COR-L47 (cell line): ENCODE measurements around the gene CACNA1G.
A peak's percentile ranks its signal among the peaks of the same experiment; 100 is the strongest.

Source experiments
- DNase-seq: peaks from one replicate; lab custom pipeline; 2025; lab: John Stamatoyannopoulos, UW

The CACNA1G gene

DNA sequence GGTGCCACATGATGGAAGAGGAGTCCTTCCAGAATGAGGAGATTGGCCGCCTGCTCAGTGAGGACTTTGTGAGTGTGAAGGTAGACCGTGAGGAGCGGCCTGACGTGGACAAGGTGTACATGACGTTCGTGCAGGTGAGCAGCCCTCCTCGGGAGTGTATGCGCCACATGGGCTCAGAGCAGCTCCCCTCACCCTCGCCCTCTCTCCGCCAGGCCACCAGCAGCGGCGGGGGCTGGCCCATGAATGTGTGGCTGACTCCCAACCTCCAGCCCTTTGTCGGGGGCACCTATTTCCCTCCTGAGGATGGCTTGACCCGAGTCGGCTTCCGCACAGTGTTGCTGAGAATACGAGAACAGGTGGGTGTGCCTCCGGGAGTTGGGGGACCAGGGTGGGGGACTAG is 11.7 kb upstream of the CACNA1G start:
- no peak for DNase-seq

DNA sequence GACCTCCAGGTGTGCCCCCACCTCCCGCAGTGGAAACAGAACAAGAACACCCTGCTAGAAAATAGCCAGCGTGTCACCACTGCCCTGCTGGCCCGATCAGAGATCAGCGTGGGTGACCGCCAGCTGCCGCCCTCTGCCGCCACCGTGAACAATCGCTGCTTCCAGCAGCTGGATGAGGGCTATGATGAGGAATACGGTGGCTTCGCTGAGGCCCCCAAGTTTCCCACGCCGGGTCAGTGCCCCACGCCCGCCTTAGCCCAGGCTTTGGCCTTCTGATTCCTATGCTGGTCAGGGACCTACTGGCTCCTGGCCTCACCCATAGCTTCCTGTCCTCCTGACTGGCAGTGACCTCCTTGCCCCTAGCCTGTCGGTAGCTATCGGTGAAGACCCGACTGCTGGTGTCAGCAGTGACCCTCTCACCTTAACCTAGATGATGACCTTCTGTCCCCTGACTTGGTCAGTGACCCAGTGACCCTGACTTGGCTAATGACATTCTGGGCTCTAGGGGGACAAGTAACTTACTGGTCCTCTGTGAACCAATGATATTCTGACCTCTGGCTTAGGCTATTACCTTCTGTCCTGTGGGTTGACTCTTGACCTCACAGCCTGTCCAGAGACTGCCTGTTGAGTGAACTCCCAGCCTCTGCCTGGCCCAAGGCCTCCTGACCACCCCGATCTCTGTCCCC is 11.1 kb upstream of the CACNA1G start:
- DNase-seq: no peak

DNA sequence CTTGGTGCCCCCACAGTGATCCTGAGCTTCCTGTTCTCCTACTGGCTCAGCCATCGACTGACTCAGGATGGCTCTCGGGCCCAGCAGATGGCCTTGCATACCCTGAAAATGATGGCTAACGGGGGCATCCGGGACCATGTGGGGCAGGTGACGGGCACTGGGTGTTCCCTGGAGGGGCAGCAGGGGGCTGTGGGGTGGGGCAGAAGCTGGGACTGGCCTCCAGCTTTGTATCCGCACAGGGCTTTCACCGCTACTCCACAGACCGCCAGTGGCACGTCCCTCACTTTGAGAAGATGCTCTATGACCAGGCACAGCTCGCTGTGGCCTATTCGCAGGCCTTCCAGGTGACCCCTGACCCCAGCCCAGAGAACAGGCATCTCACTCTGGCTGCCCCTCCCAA is 10.5 kb upstream of the CACNA1G start:
- DNase-seq: no peak

DNA sequence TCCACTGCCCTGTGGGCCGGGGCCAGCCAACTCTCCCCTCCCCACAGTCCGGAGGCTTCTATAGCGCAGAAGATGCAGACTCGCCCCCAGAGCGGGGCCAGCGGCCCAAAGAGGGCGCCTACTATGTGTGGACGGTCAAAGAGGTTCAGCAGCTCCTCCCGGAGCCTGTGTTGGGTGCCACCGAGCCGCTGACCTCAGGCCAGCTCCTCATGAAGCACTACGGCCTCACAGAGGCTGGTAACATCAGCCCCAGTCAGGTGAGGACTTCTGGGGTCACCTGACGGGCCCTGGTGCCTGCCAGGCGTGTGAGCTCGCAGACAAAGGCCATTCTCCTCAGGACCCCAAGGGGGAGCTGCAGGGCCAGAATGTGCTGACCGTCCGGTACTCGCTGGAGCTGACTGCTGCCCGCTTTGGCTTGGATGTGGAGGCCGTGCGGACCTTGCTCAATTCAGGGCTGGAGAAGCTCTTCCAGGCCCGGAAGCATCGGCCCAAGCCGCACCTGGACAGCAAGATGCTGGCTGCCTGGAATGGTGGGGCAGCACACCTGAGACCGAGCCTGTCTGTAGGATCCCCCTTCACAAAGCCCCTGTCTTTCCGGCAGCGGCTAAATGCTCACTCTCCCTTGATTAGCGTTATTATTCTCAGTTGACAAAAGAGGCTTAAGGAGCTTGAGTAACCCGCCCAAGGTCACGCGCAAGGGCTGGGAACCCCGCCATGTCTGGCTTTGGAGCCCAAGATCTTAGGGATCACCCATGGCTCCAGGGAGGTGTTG is 9.7 kb upstream of the CACNA1G start:
- DNase-seq: peak; percentile 57

DNA sequence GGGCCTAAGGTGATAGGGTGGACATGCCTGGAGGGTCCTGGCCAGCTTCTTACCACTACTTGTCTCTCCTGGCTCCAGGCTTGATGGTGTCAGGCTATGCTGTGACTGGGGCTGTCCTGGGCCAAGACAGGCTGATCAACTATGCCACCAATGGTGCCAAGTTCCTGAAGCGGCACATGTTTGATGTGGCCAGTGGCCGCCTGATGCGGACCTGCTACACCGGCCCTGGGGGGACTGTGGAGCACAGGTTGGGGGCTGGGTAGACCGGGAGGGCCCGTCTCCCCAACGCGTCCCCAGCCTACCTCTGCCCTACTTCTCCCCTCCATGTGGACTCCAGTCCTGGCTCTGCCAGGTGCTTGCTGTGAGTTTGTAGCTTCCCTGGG is 9.1 kb upstream of the CACNA1G start:
- DNase-seq: no peak

DNA sequence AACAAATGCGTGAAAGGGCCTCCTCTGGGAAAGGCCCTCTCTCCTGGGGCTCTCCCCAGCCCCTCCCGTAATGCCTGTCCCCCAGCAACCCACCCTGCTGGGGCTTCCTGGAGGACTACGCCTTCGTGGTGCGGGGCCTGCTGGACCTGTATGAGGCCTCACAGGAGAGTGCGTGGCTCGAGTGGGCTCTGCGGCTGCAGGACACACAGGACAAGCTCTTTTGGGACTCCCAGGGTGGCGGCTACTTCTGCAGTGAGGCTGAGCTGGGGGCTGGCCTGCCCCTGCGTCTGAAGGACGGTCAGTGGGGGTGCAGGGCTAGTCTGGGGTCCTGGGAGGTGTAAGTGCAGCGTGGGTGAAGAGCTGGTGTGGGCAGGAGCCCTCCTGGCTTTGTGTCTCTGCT is 8.6 kb upstream of the CACNA1G start:
- DNase-seq: no peak

DNA sequence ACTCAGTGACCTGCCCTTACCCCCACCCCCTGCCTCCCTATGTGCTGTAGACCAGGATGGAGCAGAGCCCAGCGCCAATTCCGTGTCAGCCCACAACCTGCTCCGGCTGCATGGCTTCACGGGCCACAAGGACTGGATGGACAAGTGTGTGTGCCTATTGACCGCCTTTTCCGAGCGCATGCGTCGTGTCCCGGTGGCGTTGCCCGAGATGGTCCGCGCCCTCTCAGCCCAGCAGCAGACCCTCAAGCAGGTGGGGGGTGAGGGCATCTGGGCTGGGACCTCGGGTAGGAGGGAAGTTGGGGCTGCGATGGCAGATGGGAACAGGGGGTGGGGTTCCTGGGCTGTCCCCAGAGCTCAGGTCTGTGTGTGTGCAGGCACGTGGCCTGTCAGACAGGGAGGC is 6.3 kb upstream of the CACNA1G start:
- no peak for DNase-seq

DNA sequence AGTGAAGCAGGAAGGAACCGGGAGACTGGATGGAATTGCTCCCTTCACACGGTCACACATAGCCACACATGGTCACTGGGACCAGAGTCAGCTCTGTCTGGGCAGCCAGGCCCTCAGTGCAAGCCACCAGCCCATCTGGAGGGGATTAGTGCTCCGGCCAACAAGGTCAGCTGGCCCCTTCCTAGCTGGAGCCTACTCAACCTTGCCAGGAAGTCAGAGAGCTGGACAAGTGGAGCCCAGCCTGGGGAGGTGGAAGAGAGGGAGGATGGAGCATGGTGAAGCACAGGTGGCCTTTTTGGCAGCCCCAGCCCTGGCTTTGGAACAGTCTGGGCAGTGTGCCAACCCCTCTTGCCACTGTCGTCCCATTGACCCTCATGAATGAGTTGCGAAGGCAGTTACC is 3.7 kb upstream of the CACNA1G start:
- peak; percentile 84 for DNase-seq

DNA sequence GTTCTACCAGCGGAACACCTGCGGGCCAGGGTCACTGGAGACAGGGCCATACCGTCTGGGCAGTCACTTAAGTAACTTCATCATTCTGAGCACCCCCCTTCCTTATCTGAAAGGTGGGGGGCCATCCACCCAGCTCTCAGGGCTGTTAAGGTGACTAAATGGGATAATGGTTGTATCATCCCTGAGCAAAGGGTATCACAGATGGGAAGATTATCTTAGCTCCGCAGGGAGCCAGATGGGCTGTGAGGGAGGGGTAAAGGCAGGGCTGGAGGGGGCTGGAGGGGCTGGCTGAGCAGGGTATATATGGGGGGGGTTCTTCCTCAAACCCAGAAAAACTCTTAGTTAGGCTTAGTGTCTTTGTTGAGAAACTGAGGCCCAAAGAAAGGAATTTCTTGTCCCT is 2.9 kb upstream of the CACNA1G start:
- DNase-seq: no peak

DNA sequence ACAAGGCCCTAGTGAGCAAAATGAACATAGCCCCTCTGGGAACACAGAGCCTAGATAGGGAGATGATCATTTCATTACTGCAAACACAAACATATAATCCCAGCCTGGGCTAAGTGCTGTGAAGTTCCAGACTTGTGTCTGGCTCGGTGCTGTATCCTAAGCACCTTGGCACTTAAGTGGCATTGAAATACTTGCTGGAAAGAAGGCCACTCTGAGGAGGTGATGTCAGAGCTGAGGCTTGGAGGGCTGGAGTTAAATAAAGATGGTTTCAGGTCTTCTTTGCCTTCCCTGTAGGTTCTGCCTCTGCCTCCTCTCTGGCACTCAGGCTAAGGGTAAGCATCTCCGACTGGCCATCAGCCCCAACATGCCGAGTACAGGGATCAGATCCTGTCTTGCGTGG is 2.4 kb upstream of the CACNA1G start:
- no peak for DNase-seq

DNA sequence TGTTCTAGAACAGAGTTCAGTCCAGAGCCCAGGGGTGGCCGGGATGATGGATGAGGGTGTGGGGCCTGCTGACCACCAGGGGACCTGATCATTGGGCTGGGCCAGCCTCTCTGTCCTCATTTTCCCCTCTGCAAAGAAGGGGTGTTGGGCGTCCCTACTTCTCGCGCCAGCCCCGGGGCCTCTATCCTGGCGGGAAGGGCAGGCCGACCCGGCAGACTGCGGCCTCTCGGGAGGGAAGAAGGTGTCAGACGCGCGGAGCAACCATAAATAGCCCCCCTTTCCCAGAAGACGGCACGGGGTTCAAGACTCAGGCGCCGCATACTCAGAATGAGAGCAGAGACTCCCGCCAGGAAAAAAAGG is 2.0 kb upstream of the CACNA1G start:
- DNase-seq: no peak

DNA sequence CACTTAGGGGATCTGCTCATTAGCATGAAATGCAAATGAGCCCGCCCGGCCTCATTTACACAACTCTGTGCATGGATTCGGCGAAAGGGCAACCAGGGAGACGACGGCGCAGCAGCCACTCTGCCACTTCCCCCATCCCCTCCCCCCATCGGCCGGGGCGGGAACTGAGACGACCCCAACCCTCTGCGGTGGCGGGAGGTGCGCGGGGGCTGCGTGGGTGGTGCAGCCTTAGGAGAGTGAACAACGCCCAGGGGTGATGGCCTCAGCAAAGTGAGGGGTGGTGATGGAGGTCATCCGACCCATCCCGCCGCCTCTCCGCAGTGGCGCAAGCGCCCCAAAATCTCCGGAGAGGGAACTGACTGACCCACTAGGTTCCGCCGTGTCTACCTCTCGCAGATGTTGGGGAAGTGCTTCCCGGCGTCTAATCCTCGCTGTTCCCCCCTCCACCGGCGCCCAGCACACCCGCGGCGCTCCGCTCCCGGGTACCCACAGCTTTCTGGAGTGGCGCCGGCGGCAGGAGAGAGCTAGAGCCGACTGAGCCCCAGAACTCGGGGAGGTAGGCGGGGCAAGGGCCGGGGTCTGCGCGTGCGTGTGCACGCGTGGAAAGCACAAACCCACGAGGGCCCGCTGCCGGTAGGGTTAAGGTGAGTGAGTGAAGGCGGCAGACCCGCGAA is 1.4 kb upstream of the CACNA1G start:
- no peak for DNase-seq

DNA sequence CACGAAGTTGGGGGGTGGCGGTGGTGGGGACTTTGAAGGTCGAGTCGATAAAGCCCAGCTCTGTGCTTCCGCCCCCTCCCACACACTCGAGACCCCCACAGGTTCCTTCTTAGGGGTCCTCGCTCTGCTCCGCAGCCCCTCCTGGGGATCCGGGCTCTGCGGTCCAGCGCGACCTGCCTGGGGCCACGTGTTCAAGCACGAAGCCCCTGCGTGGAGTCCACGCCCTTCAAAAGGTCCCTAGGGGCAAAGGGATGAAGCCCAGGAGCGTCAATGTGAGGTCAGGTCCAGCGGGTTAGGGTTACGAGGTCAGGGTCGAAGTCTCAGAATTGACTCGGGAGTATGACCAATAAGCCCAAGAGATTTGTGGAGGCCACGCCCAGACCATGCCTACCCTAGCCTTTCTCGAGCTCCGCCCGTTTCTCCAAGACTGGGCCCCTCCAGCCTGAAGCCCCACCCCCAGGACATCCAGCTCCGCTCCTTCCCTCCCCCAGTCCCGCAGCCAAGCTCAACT is 786 bp upstream of the CACNA1G start:
- DNase-seq: no peak

DNA sequence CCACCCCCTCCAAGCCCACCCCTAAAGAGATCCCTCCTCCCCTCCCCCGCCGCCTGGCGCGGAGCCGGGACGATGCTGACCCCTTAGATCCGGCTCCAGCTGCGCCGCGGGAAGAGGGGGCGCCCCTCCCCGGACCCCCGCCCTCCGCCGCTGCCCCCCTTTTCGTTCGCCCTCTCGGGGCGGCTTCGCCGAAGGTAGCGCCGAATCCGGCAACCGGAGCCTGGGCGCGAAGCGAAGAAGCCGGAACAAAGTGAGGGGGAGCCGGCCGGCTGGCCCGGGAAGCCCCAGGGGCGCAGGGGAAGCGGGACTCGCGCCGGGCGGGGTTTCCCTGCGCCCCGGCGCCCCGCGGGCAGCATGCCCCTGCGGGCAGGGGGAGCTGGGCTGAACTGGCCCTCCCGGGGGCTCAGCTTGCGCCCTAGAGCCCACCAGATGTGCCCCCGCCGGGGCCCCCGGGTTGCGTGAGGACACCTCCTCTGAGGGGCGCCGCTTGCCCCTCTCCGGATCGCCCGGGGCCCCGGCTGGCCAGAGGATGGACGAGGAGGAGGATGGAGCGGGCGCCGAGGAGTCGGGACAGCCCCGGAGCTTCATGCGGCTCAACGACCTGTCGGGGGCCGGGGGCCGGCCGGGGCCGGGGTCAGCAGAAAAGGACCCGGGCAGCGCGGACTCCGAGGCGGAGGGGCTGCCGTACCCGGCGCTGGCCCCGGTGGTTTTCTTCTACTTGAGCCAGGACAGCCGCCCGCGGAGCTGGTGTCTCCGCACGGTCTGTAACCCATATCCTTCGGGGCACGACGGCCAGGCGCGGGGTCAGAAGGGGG is 623 bp downstream of the CACNA1G start:
- DNase-seq: no peak

DNA sequence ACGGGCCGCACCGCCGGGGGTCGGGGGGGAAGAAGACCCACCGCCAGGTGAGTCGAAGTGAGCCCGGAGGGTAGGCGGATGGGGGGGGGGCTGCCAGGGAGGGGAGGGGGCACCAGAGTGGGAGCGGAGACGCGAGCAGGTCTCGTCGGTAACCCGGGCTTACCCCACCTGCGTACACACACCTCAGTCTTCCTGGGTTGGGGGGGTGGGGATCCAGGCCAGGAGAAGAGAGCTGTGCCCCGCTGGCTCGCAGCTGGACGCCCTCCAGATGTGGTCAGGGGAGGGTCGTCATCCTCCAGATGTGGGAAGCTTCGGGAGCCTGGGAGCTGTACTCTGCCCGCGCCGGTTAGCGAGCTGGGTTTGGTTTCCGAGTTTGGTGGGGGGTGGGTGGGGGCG is 1.2 kb downstream of the CACNA1G start:
- no peak for DNase-seq

DNA sequence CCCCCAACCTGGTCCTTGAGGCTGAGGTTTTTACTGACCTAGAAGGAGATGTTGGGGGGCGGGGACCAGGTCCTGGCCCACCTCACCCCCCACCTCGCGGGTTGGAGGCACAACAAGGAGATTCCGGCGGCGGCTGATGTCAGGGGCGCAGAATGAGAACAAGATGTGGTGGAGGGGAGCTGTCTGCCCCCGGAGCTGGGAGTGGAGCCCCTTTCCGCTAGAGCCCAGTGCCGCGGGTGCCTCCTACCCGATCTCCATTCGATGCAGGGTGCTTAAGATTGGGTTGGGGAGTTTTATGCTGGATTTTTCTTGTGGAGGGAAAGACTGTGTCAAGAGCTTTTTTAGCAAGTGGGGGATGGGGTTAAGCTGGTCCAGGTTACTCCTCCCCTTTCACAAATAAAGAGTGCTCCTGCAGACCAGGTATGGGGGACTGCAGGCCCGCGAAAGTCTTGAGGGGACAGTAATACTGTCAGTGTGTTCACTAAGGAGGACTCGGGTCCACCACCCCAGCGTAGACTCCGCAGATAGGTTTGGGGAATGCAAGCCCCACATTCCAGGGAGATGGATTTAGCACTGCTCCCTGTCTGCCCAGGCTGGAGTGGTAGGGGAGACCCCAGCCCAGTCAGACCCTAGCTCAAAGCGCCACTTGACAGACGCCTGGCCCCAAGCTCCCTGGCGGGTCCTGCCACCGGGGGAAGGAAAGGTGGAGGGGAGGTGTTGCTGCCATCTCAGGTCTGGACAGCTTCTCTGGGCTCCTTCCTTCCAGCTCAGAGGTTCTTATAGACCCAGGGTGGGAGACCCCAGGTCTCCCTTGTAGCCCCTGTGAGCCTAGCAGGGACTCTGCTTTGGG is 2.0 kb downstream of the CACNA1G start:
- DNase-seq: no peak

DNA sequence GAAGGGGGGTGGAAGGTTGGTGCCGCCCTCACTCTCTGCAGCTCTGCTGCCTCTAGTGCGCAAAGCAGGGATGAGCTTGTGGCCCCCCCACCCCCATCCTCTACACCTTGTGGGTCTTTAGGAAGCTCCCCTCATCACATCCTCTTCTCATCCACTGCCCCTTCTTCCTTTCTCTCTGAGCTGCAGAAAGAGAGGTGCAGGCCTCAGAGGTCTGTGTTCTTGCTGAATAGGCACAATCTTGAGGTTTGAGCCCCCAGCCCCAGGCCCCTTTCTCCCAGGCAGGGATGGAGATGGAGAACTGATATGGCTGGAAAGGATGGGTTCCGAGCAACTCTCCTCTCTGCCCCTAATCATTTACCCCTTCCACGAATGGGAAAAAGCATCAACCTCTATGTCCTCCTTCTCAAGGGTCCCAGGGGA is 2.6 kb downstream of the CACNA1G start:
- DNase-seq: no peak

DNA sequence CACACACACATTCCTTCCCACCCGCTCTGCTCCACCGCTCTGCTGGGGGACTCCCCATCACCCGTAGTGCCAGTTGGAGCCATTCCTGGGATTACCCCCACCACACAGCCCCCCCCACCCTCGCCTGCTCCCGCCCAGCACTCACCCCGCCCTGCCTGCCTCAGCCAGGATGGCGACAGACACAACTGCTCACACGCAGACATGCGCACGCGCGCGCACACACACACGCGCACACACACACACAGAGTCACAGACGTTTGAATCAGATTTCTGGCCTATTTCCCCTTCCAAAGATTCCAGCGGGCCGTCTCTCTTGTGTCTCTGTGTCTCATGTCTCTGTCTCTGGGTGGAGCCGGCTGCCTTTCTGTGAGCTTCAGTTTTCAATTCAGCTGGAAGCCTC is 4.4 kb downstream of the CACNA1G start:
- no peak for DNase-seq

DNA sequence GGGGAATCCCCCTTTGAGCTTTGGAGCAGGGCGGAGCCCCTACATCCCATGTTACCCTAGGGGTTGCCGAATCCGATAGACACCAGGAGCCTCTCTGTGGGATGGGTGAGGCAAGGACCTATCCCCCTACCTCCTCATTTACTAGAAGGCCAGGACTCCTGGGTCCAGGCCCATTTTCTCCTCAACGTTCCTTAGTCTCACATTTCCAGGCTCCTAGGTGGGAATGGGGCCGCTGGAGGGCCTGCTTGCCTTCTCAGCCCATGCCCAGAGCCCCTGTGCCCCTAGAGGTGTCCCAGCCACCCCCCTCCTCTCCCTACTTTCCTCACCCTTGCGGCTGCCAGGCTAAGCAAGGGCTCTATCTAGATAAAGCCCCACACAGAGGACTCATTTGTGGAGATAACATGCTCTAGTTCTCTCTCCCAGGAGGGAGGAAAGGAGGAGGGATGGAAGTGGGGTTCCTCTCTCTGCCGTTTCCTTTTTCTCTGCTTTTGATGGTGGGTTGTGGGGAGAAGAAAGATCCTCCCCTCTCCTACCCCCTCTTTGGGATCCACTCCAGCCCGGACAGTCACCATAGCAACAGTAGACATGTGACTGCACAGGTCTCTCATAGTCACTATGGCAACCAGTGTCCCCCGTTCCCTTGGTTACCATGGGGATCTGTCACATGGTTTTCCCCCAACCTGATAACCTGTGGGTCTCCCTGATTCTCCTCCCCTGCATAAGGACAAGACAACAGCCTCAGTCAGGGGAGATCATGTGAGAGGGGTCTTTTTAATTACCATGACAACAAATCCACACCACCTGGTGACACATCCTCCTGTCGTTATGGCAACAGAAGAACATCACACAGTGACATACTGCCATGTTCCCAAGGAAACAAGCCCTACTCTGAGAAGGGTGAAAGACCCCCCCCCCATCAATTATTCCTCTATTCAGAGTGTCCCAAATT is 5.2 kb downstream of the CACNA1G start:
- DNase-seq: peak; percentile 72

DNA sequence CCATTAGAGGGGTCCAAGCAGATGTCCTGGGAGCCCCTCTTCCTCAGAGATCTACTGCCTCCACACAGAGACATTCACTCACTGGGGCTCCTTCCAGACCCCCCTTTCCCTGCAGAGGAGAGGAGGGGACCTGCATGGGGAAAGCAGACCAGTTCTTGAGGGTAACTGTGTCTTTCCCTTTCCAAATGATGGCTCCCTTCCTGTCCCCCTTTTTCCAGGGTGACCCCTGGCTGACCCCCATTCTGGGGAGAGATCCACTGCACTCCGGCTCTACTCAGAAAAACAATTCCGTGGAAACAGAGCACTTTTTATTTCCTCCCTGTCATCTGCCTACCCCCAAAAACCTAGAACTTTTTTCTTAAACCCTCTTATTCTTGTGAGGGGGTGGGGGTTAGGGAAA is 6.4 kb downstream of the CACNA1G start:
- DNase-seq: no peak
